B cell (primary cell): ENCODE data around the gene ARHGDIG. TPM values are rescaled to one million over a fixed set of nuclear protein-coding genes. Genes with fewer than 3 reads are reported as not detected.

Source experiments
- ATAC-seq: fragments of 200-7000 bp; cut with Tn5 transposase; one replicate; pipeline ENCODE4 v1.10.0; 2021; ENCODE audit warnings: low read depth, mild to moderate bottlenecking, moderate number of reproducible peaks, moderate library complexity
- CTCF ChIA-PET: fragments of 350-600 bp; sonication (Branson Sonifier 250); formaldehyde crosslinking; loops from one replicate; lab custom pipeline; 2021; ENCODE audit warnings: antibody characterized with exemption, inconsistent platforms; lab: Charles Lee
- POLR2A ChIA-PET: fragments of 350-600 bp; sonication (Branson Sonifier 250); formaldehyde crosslinking; loops from one replicate; lab custom pipeline; 2021; ENCODE audit warnings: antibody characterized with exemption; lab: Charles Lee
- DNase-seq: peaks from one replicate; pipeline ENCODE4 v3.0.0; 2013
- H2AFZ ChIP-seq: 2 replicates; pipeline ENCODE4 v1.6.1; 2012; ENCODE audit warnings: mild to moderate bottlenecking, low read depth, low read length; ENCODE audit not compliant: insufficient read depth, poor library complexity, severe bottlenecking
- H3K27ac ChIP-seq, 2 donors: 1 replicate in 1 of 2; 2 replicates in 1 of 2; pipeline ENCODE4 v1.5.1; 2012 to 2013; ENCODE audit warnings: low read length in 2 of 2, mild to moderate bottlenecking in 2 of 2, moderate library complexity in 1 of 2
- H3K27me3 ChIP-seq, 4 experiments: fragments of 200-600 bp in 1 of 4; sonication (generic) in 1 of 4; replicated peaks in 1 of 4; 1 replicate in 2 of 4; 2 replicates in 2 of 4; pipeline versions ENCODE4 v1.6.1 to v1.7.0; 2013 to 2016; ENCODE audit warnings: low read length in 3 of 4, mild to moderate bottlenecking in 2 of 4, mixed read lengths in 1 of 4, moderate library complexity in 1 of 4; ENCODE audit not compliant: insufficient read depth in 4 of 4, control insufficient read depth in 3 of 4; ENCODE audit errors: control extremely low read depth in 1 of 4
- H3K36me3 ChIP-seq, 2 experiments: replicated peaks in 1 of 2; 1 replicate in 1 of 2; 2 replicates in 1 of 2; pipeline versions ENCODE4 v1.6.1 to v1.7.1; 2013; ENCODE audit warnings: low read length in 1 of 2; ENCODE audit not compliant: insufficient read depth in 2 of 2, control insufficient read depth in 1 of 2; ENCODE audit errors: control extremely low read depth in 1 of 2, extremely low read depth in 1 of 2
- H3K4me1 ChIP-seq, 2 donors: fragments of 200-600 bp in 1 of 2; sonication (generic) in 1 of 2; 1 replicate in 1 of 2; 2 replicates in 1 of 2; pipeline versions ENCODE4 v1.5.1 to v1.6.1; 2013 to 2017; ENCODE audit warnings: low read length in 2 of 2; ENCODE audit not compliant: control insufficient read depth in 2 of 2, insufficient read depth in 2 of 2
- H3K4me2 ChIP-seq: replicated peaks from 2 replicates; pipeline ENCODE3; 2012; ENCODE audit warnings: mild to moderate bottlenecking, low read depth, low read length; ENCODE audit not compliant: poor library complexity, severe bottlenecking
- H3K4me3 ChIP-seq, 5 experiments: fragments of 200-600 bp in 1 of 5; sonication (generic) in 1 of 5; 1 replicate in 3 of 5; 2 replicates in 2 of 5; pipeline versions ENCODE4 v1.5.1 to v1.7.0; 2011 to 2016; ENCODE audit warnings: low read length in 4 of 5, mild to moderate bottlenecking in 4 of 5, low read depth in 2 of 5, control low read depth in 1 of 5, moderate library complexity in 1 of 5; ENCODE audit not compliant: insufficient read depth in 1 of 5; ENCODE audit errors: control extremely low read depth in 1 of 5, extremely low read depth in 1 of 5
- H3K79me2 ChIP-seq: fragments of 200-600 bp; sonication (generic); one replicate; pipeline ENCODE4 v1.6.0; 2016; ENCODE audit warnings: low read length; ENCODE audit not compliant: control insufficient read depth, insufficient read depth
- H3K9ac ChIP-seq: fragments of 200-600 bp; sonication (generic); 2 replicates; pipeline ENCODE4 v1.6.1; 2017; ENCODE audit warnings: mild to moderate bottlenecking, low read length, moderate library complexity
- H3K9me3 ChIP-seq, 3 donors: one replicate each; pipeline versions ENCODE4 v1.6.1 to v1.7.1; 2013; ENCODE audit warnings: low read length in 2 of 3; ENCODE audit not compliant: control insufficient read depth in 2 of 3, insufficient read depth in 1 of 3; ENCODE audit errors: control extremely low read depth in 1 of 3
- H4K20me1 ChIP-seq: 2 replicates; pipeline ENCODE4 v1.6.0; 2012; ENCODE audit warnings: mild to moderate bottlenecking, low read length; ENCODE audit not compliant: insufficient read depth, control insufficient read depth, poor library complexity, severe bottlenecking
- H3K27ac Mint-ChIP-seq: one replicate; pipeline ENCODE4 v1.8.0; 2021; ENCODE audit warnings: mixed read lengths
- H3K27me3 Mint-ChIP-seq: one replicate; pipeline ENCODE4 v1.8.0; 2021; ENCODE audit warnings: mixed read lengths
- H3K4me1 Mint-ChIP-seq: one replicate; pipeline ENCODE4 v1.8.0; 2021; ENCODE audit warnings: mixed read lengths
- H3K4me3 Mint-ChIP-seq: one replicate; pipeline ENCODE4 v1.8.0; 2021; ENCODE audit warnings: mixed read lengths
- H3K9me3 Mint-ChIP-seq: one replicate; pipeline ENCODE4 v1.8.0; 2022; ENCODE audit warnings: mixed read lengths; ENCODE audit not compliant: insufficient read depth
- EZH2 ChIP-seq: IDR thresholded peaks from 2 replicates; pipeline ENCODE4 v1.6.1; 2012; ENCODE audit warnings: borderline replicate concordance, low read depth, mild to moderate bottlenecking, moderate library complexity, low read length; ENCODE audit not compliant: insufficient read depth, poor library complexity, severe bottlenecking
- WGBS: methylation state at CpG from one replicate; pipeline ENCODE4 v1.1.5; 2013; ENCODE audit warnings: missing lambda C conversion rate; ENCODE audit not compliant: insufficient coverage; 5-methylcytosine and 5-hydroxymethylcytosine counted together
- intact Hi-C: fragments of 100-400 bp; cut with micrococcal nuclease; formaldehyde crosslinking; loops from one replicate; pipeline ENCODE4 v1.10.0; 2022
- polyA plus RNA-seq: library from polyadenylated mRNA; depleted of rRNA; stranded (reverse); fragments of >200 nt; gene quantifications from 2 replicates; pipeline ENCODE4 v1.2.3, GENCODE V29; 2012
- total RNA-seq, 2 donors: library from RNA; stranded (reverse); fragments of 120-200 nt in 1 of 2; gene quantifications; 1 replicate in 1 of 2; 2 replicates in 1 of 2; pipeline versions ENCODE4 v1.2.3 to v1.2.4, GENCODE V29; 2013 to 2022
- TF ChIP-seq, protein P1 (sequence below): fragments of 200-600 bp; IDR thresholded peaks from one replicate; pipeline ENCODE4 v1.8.0; 2022; ENCODE audit warnings: antibody characterized with exemption, mild to moderate bottlenecking

The ARHGDIG gene
- total and polyA plus RNA-seq, 2 donors (not counting 1 experiment from before 2014, with no cell fraction given), result 0.64 TPM; not detected in 1

- Mint-ChIP-seq H3K27me3 (peaks cover 18% of the 10 kb centered on the region), H3K4me1 (peaks cover 7% of the 10 kb centered on the region), H3K4me3 (peak overlapping the region; percentile 26), H3K9me3 (no peaks in the 10 kb centered on the region), H3K27ac (no peak overlapping the region)
- Histone ChIP-seq H3K36me3 (no peaks in the 10 kb centered on the region), H2AFZ (no peak overlapping the region), H3K9me3 (no peaks in the 10 kb centered on the region), H3K79me2 (no peaks in the 10 kb centered on the region), H3K4me3 (no peak overlapping the region), H3K27me3 (peaks cover 0 to 32% (median 5%) of the 10 kb centered on the region in 4 experiments), H3K9ac (no peak overlapping the region), H3K27ac (no peak overlapping the region), H3K4me1 (peaks cover 0 to 11% of the 10 kb centered on the region in 2 donors), H3K4me2 (peak overlapping the region; percentile 15), H4K20me1 (no peaks in the 10 kb centered on the region)
- intact Hi-C loops, result no loop called here
- ATAC-seq (no peak), DNase-seq (no peak)
- TF ChIP-seq EZH2, result no peak
- TF ChIP-seq, protein P1, sequence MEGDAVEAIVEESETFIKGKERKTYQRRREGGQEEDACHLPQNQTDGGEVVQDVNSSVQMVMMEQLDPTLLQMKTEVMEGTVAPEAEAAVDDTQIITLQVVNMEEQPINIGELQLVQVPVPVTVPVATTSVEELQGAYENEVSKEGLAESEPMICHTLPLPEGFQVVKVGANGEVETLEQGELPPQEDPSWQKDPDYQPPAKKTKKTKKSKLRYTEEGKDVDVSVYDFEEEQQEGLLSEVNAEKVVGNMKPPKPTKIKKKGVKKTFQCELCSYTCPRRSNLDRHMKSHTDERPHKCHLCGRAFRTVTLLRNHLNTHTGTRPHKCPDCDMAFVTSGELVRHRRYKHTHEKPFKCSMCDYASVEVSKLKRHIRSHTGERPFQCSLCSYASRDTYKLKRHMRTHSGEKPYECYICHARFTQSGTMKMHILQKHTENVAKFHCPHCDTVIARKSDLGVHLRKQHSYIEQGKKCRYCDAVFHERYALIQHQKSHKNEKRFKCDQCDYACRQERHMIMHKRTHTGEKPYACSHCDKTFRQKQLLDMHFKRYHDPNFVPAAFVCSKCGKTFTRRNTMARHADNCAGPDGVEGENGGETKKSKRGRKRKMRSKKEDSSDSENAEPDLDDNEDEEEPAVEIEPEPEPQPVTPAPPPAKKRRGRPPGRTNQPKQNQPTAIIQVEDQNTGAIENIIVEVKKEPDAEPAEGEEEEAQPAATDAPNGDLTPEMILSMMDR, result no peak
- ChIA-PET CTCF (no interaction called here), POLR2A (no interaction called here)
- 14% methylated on average over 47 of the region's 47 CpGs for WGBS
Observed at GRCh38 chr16:280005-280460, 358 bp upstream of the ARHGDIG start.

DNA sequence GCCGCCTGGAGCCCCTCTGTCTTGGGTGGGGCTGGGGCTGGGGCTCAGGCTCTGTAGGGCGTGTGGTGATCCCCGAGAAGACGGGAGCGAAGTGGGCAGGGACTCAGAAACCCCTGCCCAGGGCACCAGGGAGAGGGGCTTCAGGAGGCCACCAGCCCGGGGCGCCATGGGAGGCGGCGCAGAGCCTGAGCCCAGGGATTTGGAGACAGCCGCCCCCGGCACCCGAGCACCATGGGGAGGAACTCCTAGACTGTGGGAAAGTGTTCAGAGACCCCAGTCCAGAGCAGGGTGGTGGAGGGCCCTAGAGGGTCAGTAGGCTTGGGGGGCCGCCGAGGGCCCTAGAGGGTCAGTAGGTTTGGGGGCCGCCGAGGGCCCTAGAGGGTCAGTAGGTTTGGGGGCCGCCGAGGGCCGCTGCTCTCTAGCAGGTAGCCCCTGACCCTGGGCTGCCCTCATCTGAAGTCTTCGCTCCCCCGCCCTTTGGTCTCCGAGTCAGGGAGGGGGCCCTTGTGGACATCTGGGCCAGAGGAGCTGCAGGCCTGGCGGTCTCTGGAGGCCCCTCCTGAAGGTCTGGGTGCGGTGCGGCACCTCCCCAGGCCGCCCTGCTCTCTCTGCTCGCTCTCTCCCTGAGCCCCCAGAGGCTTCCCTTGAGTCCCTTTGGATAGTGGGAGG, 734 bp downstream of the ARHGDIG start:
- ChIA-PET CTCF (no interaction called here), POLR2A (no interaction called here)
- peaks cover 0 to 7% of the 10 kb centered on the region in 2 donors for H3K4me1 ChIP-seq
- intact Hi-C loops, result no loop called here
- peak overlapping the region; percentile 52 for H3K4me2 ChIP-seq
- DNase-seq (no peak), ATAC-seq (no peak)
- H3K9me3 ChIP-seq, result peaks cover 0 to under 1% (median 0%) of the 10 kb centered on the region in 3 donors
- no peaks in the 10 kb centered on the region for H3K79me2 ChIP-seq
- H3K9ac ChIP-seq, result no peak overlapping the region
- no peak for TF ChIP-seq EZH2
- WGBS, result 62% methylated on average over 25 of the region's 27 CpGs
- peaks cover 0 to 27% (median 3%) of the 10 kb centered on the region in 4 experiments for H3K27me3 ChIP-seq
- H3K27ac ChIP-seq, result no peak overlapping the region
- H3K27ac Mint-ChIP-seq, result no peak overlapping the region
- H4K20me1 ChIP-seq, result no peaks in the 10 kb centered on the region
- no peak overlapping the region for H2AFZ ChIP-seq
- H3K4me3 Mint-ChIP-seq, result no peak overlapping the region
- no peaks in the 10 kb centered on the region for H3K9me3 Mint-ChIP-seq
- no peaks in the 10 kb centered on the region for H3K36me3 ChIP-seq
- H3K4me3 ChIP-seq, result no peak overlapping the region
- H3K4me1 Mint-ChIP-seq, result peaks cover 3% of the 10 kb centered on the region
- H3K27me3 Mint-ChIP-seq, result peaks cover 15% of the 10 kb centered on the region
